GM21447 (cell line): ENCODE measurements around the gene CSF1.

Experiments used
- ATAC-seq: cut with Tn5 transposase; IDR thresholded peaks from one replicate; pipeline ENCODE4 v1.9.1; 2021; ENCODE audit not compliant: unreplicated experiment

The CSF1 gene

DNA sequence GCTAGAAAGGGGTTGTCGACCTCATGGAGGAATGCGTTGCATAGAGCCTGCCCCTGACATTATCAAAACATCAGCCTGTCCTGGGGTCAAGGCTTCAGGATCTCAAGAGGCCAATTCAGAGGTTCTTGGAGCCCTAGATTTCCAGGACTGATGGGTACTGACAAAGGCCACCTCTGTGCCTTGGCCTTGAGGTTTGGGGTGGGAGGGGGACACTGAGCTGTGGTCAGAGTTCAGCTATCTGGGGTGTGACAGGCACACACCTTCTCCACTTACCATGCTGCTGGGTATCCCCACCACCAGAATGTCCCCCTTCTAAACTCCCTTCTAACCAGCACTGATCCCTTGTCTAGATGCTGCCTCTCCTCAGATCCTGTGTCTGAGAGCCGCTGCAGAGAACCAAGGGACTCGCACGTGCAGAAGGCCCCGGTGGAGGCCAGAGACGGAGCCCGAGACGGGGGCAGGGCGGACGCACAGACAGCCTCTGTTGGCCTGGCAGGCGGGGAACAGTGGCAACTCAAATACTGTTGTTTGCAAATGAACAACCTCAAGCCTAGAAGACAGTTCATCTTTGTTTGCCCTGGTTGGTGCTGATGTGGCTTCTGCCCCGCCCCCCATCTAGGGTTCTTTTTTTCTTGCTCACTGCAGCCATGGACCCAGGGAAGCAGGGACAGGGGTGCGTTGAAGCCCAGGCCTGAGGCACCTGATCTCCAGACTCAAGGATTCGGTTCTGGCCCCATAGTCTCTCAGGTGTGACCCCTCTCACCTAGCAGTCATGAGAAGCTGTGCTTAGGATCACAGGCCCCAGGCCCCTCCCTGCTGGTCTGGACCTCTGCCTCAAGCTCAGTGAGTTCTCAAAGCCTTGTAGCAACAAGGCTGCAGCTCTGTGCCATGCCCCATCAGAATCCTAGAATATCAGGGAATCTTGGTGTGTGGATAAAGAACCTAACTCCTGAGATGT lies 28.1 kb upstream of the CSF1 start:
- ATAC-seq: no peak

DNA sequence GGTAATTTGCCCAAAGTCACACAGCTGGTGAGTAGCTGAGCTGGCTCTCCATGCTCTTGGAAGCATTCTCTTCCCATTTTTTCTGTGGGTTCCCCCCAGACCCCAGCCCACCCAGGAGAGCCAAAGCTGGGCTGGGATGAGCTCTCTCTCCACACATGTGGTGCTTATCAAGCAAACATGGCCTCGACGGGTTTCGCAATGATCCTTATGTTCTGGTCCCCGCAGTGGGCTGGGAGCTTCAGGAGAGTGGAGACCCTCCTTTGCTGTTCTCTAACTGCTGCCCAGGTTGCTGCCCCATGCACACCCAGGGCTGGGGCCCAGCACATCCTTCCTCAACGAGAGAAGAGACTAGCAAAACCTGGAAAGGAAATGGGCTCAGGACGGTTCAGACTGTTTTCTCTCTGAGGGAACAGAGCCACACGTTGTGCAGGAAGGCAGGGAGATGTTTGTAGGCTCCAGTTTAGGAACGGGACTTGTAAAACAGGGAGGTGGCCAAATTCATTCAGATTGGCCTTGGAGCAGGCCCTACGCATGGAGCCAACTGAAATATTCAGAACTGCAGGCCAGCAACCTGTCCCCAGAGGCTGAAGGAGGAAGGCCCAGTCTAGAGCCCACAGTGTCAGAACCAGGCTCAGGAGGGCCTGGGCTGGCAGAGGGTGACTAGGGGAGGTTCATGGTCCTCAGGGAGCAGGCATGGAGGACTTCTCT lies 27.2 kb upstream of the CSF1 start:
- no peak for ATAC-seq

DNA sequence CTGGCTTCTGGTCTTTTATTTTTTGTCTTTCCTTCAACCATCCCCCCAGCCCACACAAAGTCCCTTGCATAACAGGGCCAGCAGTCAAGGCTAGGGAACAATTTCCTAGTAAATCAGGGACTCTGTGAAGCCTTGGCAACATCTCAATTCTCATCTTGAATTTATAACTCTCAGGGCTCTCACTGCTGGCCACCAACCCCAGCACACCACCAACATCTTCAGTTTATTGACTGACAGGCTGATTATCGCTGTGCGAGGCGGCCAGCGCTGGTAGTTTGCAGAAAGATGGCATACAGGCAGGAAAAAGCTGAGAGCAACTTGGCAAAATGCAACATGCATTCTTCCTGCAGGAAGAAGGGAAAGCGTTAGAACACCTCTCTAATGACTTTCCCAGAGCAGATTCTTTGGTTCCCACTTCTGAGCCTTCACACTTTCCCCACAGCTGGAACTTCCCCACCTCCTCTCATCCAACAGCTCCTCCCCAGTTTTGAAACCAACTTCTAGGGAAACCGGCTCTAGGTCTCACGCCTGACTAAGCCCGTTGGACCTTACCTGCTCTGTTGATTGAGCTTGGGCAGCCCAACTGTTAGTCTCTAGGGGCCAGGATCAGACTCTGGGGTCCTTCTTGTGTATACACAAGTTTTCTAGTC lies 26.3 kb upstream of the CSF1 start:
- ATAC-seq: no peak

DNA sequence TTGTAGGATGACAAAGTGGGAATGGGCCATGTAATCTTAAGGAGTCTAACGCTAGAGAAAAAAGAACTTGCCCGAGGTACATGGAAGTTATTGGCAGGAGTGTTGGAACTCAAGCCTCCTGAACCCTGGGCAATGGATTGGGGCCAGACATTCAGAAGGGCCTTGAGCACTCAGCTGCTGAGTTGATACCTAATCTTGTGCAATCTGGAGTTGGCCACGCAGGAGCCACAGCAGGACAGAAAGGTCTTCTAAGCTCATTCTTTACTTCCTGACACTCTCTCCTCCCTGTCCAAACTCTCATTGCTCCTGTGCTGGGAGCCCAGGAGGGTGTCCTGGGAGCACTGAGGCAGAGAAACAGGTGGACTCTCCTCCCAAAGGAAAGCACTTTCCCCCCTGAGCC lies 25.1 kb upstream of the CSF1 start:
- no peak for ATAC-seq

DNA sequence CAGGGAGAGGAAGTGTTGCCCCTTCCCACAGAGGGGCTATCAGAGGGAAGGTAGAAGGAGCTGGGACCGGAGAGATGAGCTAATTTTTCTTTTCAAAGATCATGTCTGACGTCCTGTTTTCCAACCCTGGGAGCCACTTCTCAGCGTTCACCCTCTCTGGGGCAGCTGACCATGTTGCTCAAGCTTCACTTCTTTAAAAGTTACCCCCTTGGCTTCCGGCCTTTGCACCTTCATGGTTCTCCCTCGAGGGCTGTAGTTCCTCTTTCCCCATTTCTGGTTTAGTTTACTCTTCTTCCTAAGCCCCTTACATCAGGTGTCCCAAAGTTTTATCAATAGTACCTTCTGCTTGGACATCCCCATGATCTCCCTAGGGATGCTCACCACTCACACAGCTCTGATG lies 23.8 kb upstream of the CSF1 start:
- ATAC-seq: no peak

DNA sequence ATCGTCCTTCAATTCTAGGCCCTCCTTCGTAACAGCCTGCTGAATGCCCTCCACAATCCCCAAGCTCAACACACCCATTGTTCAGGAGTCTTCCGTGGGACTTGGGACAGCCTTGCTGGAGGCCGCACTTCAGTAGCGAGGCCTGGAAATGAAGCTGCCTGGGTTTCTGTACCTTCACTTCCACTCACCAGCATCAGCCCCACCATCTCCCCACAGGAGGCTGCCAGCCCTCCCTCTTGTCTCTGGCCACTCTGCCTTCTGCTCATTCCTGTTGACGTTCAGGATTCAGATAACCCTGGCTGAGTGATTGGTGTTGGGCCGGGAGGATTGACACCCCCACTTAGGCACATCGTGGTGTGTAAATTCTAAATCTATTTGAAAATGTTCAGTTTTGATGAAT lies 23.4 kb upstream of the CSF1 start:
- no peak for ATAC-seq

DNA sequence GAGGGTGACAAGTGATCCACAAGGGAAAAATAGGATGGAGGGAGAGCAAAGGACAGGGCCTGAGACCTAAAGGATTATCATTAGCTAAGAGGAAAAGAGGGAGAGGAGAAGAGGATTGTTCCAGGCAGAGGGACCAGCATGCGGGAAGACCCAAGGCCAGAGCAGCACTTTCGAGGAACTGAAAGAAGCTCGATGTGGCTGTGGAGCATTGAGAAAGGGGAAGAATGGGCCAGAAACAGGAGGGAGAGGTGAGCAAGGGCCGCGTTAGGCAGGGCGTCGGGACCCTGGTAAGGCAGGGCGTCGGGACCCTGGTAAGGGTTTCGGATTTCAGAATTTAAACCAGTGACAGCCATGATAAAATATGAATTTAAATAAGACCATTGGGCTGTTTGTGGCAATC lies 22.8 kb upstream of the CSF1 start:
- no peak for ATAC-seq

DNA sequence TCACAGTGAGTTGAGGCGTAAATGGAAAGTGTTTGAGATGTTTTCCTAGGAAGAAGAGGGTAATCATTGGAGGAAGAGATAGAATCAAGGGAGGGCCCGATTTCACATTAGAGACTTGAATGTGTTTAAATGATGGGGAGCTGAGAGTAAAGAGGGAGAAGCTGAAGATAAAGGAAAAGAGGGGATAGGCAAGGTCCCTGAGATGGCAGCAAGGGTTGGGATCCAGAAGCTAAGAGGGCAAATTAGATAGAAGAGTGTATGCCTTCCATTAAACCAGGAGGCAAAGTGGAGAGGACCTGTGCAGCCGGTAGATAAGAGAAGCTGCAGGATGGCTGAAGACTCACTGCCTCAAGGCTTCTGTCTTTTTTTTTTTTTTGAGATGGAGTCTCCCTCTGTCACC lies 21.6 kb upstream of the CSF1 start:
- ATAC-seq: no peak

DNA sequence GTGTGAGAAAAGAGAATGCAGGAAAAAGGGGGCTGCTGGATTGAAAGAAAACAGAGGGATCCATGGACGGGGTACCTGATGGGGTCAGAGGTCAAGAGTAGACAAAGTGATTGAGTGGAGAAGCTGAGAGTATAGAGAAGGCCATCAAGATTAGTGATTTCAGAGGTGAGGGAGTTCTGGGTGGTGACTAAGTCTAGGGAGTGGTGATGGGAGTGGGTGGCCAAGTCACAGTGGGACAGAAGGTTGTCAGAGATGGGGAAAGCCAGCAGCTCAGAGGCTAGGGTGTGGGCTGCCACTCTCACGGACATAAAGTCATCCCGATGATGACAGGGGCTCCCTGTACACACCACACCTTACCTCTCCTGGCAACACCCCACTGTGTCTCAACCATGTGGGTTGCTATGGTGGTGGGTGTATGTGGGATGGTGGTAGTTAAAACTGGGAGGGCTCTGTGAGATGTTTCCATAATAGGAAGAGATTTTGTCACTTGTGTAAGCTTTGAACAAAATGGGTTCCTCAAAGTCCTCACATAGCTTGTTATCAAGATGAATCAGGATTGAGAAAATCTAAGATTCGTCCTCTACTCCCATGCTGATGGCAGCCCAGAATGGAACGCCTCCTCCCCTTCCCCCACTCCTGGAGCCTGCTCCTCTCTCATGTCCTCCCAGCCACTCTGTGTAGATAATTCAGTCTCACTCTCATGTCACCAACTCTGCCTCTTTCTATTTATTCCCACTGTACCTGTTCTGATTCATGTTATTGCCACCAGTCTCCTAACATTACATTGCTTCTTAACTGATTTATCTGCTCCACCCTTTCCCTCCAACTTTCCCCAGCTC lies 20.3 kb upstream of the CSF1 start:
- no peak for ATAC-seq

DNA sequence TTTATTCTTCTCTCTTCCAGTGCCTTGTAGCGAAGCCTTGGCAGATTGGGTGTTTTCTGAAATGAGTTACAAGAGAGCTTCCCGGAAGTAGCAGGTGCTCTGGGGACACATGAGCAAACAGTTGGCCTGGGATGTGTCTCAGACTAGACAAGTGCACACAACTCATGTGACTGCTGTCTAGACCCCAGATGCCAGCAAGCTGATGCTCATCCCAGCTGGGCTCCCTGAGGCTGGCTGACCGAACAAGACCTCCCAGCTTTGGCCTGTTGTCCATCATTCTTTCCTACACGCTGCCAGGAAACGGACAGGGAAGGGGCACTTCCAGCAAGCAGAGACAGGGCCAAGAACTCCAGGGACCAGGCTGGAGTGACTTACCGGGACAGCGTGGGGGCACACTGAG lies 18.7 kb upstream of the CSF1 start:
- no peak for ATAC-seq

DNA sequence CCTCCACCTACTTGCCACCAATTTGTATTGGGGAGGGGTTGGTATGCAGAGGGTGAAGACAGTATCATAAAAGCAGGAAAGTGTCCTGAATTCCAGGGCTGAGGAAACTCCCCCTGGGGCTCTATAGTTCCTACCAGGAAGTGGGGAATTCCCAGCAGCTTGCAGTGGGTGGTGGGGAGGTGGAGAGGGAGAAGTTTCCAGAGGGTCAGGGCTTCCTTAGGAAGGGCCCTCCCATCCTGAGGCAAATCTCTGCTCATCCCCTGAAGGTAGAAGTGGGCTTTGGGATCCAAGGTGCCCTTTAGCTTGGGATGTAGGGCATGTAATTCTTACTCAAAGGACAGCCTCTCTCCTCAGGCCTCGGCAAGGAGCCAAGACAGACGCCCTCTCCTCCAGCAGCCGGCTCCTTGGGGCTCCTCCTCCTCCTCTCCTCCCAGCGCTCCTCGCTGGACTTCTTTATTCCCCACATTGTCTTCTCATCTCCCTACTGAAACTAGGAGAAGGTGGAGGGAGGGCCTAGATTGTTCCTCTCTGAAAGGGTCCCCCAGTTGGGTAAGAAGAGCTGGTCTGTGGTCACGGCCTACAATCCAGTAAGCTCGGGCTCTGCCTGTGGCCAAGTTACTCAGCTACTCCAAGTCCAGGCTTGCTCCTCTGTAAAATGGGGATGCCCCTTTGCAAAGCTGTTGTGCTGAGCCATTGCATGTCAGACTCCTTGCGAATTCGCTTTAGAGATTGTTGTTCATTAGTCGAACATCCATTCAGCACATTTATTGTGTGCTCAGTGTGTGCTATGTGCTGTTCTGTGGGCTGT lies 17.9 kb upstream of the CSF1 start:
- no peak for ATAC-seq

DNA sequence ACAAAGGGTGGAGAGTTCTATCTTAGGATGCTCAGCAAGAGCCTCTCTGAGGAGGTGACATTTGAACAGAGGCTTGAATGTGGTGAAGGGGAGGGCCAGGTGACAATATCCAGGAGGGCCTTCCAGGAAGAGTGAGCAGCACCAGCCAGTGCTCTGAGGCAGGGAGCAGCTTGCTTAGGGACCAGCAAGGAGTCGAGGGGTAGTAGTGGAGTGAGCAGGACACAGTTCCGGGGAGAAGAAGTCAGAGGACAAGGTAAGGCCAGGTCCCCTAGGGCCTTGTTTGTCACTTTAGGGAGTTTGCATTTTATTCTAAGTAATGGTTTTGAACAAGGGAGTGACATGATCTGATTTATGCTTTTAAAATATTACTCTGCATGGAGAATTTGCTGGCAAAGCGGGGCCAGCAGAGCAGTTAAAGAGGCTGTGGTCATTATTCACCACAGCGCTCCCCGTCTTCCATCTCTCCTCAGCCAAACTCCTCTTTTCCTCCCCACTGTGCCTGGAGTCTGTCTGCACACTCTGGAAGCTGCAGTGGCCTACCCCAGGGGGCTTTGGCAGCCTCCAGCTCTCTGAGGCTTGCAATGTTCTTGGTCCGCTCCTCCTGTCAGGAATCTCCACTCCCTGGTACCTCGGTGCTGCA lies 17.0 kb upstream of the CSF1 start:
- no peak for ATAC-seq

DNA sequence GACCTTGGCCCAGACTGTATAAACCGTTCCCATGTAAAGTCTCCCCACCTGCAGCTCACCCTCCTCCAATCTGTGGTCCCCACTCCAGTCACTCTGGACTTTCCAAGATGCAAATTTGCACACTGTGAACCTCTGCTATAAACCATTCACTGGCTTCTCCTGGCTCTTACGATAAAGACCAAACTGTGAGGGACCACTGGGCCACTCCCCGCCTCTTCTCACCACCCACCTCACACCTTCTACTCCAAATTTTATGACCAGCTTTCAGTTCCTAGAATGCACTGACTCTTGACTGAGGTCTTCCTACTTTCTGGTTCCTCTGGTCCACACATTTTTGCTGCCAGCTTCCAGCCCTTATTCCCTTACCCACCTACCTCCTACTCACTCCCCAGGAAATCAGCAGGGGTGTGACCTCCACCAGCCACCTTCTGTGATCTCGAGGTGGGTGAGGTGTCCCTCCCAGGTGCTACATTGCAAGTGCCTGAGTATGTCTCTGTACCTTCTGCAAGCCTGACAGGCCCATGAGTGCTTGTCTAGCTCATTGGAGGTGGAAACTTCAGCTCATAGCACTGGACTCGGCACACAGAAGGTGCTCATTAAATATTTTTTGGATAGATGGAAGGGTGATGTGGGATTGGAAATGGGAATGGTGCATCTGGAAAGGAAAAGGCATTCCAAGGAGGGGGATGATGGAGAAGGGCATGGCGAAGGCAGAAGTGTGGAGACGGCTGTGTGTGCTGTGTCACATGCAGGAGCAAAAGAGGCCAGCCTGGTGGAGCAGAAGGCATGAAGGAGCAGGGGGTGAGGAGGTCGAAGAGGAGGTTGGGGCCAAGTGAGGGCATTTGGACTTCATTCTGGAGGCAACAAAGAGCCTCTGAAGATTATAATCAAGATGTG lies 15.6 kb upstream of the CSF1 start:
- peak; percentile 47 for ATAC-seq

DNA sequence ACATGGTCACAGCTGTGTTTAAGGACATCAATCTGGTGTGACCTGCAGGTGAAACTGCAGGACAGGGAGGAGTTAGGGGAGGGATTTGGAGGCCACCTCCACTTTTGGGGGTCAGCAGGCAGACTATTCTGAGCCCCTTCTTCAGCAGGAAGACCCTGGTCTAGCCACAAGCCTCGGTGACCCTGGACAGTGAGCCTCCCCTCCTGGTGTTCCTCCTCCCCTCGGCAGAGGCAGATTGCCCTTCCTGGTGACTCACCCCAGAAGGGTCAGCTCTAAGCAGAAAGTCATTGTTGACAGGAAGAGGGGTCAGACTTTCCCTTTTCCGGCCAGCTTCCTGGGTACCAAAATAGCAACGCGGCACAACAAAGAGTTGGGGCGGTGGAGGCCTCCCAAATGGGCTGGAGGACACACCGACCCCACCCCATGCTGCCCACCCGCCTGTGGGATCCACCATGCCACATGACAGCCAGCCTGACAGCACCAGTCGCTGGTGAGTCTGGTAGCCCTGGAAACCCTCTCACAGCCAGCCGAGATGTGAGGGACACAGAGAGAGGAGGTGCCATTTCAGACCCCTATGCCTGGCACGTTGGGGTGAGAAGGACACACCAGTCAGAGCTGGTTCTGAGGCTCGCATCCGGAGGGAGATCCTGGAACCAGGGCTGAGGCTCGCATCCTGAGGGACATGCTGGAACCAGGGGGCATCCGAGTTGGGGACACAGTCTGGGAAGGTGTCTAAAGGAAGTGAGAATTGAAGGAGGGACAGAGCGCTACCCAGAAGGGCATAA lies 14.7 kb upstream of the CSF1 start:
- no peak for ATAC-seq

DNA sequence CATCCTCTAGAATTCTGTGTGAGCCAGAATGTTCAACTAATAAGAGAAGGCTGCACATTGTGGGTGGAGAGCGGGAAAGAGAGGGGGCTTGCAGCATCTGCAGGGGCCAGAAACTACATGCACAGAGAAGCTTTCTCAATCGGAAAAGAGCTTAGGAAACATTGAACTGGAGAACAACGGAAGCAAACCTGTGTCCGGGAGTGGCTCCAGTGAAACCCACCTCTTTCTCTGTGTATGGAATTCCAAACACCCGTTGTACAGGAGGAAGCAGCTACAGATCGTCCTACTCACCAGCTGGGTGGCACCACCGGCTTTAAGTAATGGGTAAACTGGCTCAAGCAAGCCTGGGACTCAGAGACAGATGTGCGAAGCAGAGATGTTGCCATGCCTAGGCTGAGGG lies 14.0 kb upstream of the CSF1 start:
- no peak for ATAC-seq

DNA sequence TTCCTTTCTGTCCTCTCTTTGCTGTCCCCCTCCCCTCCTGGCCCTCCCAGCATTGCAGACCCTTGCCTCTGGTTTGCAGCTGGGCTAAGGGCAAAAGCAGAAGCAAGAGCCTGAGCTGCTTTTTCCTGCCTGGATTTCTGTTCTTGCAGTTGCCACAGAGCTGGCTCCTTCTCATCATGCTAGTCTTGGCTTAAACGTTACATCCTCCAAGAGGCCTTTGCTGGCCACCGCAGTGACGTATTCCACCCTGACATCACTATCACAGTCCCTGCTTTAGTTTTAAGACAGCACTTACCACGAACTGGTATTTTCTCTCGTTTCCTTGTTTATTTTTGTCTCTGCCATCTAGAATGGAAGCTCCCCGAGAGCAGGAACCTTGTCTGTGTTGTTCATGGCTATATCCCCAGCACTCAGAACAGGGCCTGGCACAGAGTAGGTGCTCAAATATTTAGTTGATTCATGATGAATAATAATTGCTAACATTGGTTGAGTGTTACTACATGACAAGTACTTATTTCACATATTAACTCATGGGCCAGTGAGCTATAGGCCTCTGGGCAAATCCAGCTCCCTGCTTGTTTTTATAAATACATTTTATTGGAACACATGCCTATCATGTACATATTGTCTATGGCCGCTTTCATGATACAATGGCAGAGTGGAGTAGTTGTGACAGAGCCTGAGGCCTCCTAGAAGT lies 13.2 kb upstream of the CSF1 start:
- no peak for ATAC-seq

DNA sequence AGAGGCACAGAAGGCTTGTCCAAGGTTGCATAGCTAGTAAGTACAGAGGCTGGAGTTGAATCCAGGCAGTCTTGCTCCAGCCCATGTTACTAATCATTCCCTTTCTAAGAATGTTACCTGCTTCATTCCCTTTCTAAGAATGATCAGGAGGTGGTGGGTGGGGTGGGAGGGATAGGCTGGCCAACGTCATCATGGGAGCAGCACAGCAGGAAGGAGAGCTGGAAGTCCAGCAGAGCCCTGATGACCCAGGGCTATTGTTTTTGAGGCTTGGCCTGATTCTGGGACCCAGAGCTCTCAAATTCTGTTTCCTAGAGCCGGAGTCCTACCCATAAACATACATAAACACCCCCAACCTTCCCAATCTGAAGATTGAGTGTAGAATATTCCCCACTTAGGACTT lies 11.8 kb upstream of the CSF1 start:
- ATAC-seq: no peak
